Measurements from ENCODE around the gene HHIPL1. TPM values are rescaled to one million over a fixed set of nuclear protein-coding genes. Genes with fewer than 3 reads are reported as not detected.
A peak's percentile ranks its signal among the peaks of the same experiment; 100 is the strongest.

The HHIPL1 gene
- total RNA-seq, 1 donor from 2014 or later: 4.2 TPM

- intact Hi-C loops (cut with DNase I): no loop called here
- no peak for ATAC-seq
- DNase-seq (ENCODE audit: low spot score): no peak
Observed at GRCh38 chr14:99668307-99669295, 23.7 kb downstream of the HHIPL1 start.

DNA sequence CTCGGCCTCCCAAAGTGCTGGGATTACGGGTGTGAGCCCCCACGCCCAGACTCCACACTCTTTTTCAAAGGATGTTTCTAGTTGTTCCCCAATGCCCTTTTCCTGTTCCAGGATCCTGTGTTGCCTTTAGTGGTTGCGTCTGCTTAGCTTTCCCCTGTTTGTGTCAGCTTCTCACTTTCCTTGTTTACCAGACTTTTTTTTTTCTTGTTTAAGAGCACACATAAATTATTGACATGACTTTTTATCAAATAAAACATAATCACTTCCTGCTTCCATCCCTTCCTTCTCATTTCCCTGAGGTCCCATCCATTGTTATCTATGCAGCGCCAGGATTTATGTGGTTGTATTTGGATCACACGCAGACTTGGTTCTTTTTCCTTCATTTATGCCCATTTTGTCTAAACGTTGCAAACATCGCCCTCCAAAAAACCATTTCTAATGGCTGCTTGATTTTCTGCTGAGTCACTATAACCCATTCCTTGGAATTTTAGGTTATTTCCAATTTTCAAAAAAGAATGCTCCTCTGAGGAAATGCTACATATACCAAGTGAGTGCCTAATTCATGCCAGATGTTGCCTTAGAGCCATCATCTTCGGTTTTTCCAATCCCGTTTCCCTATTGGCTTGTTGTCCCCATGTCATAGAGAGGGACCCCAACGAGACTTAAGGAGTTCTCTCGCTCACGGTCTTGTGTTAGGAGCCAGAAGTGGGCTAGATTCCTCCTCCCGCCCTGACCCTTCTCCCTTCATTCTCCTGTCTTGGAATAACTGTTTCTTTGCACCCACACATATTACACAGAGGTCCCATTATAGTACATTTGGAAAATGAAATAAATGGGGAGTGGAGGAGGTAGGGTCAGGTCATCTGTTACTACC lies 25.7 kb downstream of the HHIPL1 start:
- ATAC-seq (peak; percentile 27), DNase-seq (ENCODE audit: low spot score) (no peak)
- intact Hi-C loops (cut with DNase I): no loop called here

DNA sequence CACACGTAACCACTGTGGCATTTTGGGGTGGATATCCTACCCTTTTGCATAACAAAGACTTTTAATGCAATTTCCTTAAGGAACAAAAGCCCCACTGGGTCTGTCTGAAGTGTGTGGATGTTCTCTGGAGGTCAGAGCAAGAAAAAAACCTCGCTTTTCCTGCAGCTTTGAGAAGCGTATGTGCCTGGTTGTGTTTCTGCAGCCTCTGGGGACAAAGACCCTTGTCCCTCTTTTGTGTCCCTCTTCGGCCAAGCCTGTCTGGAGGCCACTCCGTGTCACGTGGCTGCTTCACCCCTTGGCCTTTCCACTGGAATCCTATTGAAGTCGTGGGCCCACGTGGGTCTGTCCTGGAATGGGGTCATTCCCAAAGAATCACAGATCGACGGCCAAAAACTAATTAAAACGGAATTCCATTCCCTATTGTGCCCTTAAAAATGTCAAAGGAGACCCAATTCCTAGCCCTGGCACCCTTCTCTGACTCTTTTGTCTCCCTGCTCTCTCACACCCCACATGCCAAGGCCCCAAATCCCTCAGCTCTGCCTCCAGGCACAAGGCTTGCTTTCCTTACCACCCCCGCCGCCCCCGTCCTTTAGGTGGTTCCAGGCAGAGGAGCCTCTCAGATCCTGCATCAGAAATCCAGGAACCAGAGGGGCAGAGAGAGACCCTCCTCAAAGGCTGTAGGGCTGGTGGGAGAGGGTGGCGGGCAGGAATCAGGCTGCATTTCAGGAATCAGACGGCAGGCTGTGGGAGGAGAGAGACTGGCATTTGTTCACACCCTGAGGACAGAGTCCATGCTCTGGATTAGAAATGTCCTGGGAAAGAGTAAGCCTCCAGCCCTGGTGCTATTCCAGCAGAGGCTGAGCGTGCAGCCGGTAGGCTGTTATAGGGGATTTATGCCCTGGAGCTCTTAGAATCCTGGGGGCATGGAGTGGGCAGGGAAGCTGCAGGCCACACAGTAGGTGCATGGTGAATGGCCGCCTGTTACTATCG lies 26.6 kb downstream of the HHIPL1 start:
- intact Hi-C loops (cut with DNase I): no loop called here
- ATAC-seq (peak; percentile 40), DNase-seq (ENCODE audit: low spot score) (no peak)

DNA sequence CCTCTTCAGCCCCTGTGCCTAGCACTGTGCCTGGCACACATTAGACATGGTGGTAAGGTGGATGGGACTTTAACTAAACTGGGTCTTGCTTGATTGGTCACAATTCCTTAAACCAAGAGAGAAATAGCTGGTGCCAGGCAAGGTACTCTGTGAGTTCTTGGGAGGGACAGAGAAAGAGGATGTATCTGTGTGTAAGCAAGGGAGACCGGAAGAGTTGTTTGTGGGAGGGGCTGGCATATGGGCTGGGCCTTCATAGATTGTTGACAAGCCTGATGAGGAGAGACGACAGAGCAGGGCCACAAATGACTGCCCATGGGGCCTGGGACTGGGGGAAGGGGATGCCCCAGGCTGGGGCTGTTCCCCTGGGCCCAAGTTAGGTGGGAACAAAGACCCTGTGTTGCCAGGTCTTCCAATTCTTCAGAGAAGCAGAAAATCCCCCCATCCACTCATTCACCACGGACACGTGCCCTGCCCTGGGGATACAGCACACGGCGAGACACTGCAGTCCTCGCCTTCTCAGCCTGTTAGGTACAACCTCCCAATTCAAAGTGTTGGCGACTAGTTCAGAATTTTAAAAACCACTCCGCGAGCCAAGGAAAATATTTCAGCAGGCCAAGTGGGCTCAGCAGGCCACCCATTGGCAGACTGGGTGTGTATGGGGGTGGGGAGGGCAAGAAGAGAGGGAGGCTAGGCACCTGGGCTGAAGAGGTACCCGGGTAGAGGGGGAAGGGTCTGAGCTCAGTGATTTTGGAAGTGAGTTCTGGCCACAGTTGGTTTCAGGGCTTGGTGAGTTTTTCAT lies 27.8 kb downstream of the HHIPL1 start:
- peak; percentile 29 for ATAC-seq
- intact Hi-C loops (cut with DNase I): no loop called here
- no peak for DNase-seq (ENCODE audit: low spot score)

DNA sequence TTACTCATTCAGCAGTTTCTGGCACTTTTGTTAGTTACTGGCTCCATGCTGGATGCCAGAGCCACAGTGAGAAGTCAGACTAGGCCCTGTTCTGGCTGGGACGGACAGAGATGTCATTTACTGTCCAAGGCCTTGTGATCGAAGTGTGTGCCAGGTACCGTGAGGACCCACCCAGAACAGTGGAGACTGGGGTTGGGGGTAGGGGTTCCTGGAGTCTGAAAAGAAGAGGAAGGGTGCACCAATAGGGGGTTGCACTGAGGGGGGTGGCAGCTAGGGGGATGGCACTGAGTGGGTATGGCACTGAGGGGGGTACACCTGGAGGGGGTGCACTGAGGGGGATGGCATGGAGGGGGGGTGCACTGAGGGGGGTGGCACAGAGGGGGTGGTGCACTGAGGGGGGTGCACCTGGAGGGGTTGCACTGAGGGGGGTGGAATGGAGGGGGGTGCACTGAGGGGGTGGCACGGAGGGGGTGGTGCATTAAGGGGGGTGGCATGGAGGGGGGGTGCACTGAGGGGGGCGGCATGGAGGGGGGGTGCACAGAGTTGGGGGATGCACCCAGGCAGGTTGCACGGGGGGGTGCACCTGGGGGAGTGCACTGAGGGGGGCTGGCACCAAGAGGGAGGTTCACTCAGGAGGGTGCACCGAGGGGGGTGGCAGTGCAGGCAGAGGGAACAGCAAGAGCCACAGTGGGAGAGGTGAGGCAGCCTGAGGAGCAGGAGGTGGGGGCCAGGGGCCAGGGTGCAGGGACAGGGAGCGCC lies 28.6 kb downstream of the HHIPL1 start:
- intact Hi-C loops (cut with DNase I): no loop called here
- no peak for ATAC-seq
- DNase-seq (ENCODE audit: low spot score): no peak

DNA sequence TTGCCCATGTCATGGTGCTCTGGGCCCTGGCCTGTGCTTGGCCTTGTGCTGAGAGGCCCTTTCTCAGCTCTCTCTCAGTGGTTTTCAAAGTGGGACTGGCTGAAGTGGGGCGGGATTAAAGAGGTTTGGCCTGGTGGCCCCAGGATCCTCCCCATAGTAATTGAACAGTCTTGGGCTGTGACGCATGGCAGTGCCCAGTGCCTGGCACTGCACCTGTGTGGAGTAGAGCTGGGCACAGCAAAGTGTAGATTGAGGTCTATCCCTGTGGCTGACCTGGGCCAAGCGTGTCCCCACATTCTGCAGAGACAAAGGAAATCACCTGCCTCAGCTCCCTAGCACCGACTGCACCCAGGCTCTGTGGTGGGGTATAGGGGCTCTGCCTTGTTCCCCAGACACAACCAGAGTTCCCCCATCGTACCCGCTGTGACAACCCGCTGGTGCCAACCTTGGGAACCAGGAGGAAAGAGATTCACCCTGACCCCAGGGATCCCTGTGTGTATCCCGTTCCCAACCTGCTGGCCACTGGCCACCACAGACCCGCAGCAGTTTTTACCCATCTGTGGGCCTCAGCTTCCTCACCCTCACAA lies 29.2 kb downstream of the HHIPL1 start:
- intact Hi-C loops (cut with DNase I): no loop called here
- no peak for DNase-seq (ENCODE audit: low spot score)
- ATAC-seq: no peak

GRCh38 chr14:99674776-99675381 lies 29.9 kb downstream of the HHIPL1 start:
- no peak for ATAC-seq
- DNase-seq (ENCODE audit: low spot score): no peak
- intact Hi-C loops (cut with DNase I): no loop called here

GRCh38 chr14:99675382-99675835 lies 30.5 kb downstream of the HHIPL1 start:
- DNase-seq (ENCODE audit: low spot score) (no peak), ATAC-seq (no peak)
- intact Hi-C loops (cut with DNase I): no loop called here

DNA sequence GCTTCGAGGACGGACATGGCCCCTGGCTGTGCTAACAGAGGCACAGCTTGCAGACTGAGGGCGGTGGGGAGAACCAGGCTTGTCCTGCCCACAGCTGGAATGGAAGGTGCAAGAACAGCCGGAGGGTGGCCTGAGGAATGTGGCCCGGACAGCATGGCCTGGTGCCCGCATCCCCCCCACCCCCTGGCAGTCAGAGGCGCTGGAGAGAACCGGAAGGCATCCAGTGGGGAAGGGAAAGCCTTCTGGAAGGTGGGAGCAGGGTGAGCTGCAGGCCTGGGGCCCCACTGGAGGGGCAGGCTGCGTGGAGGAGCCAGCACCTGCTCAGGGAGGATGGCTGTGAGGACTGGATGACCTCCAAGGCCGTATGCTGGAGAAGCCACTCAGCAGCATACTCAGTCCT lies 31.0 kb downstream of the HHIPL1 start:
- ATAC-seq (no peak), DNase-seq (ENCODE audit: low spot score) (no peak)
- intact Hi-C loops (cut with DNase I): no loop called here

DNA sequence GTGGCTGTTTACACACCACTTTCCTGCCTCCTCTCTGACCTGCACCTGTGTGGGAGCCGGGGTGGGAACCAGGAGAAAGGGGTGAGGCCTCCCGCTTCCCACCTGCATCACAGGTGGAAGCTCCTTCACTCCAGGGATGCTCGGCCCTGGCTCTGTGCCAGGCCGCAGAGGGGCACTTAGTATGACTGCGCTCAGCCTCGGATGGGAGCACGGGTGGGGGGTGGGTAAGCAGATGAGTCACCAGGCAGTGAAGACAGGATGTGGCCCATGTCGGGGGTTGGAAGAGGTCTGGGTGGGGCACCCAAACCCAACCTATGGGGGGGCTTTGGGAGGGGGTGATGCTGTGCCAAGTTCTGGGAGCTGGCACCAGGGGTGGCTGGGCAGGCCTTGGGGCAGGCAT lies 31.7 kb downstream of the HHIPL1 start:
- intact Hi-C loops (cut with DNase I): no loop called here
- DNase-seq (ENCODE audit: low spot score): peak; percentile 57
- no peak for ATAC-seq

DNA sequence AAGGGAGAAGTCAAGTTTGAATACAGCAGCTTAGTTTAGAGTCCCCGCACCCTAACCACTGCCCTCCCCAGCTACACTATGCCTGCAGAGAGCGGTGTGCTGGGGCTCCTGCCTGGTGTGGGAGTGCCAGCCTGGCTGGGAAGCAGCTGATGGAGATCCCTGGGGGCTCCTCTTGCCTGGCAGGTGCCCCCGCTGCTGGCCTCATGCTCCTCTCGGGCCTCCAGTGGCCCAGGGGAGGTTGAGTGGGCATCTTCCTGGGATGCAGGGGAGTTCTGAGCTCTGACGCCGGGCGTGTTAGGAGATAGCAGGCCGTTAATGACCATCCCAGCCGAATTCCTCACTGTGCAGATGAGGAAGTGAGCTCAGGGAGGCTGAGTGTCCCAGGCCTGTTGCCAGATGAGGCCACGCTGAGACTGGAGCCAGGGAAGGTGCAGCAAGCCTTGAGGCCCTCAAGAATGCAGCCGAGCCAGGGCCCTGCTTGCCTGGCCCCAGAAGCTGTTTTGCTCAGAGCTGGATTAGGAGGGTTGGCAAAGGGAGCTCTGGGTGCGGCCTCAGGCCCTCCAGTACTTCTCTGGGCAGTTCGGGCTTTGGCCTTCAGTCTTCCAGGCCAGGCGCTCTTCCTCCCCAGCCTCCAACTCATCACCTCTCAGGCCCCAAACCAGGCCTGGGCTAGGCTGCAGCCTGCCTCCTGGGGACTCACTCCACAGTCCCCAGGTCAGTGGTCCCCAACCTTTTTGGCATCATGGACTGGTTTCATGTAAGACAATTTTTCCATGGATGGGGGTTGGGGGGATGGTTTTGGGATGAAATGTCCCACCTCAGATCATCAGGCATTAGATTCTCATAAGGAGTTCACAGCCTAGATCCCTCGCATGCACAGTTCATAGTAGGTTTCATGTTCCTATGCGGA lies 32.6 kb downstream of the HHIPL1 start:
- DNase-seq (ENCODE audit: low spot score): peak; percentile 53
- intact Hi-C loops (cut with DNase I): no loop called here
- no peak for ATAC-seq

- intact Hi-C loops (cut with DNase I): no loop called here
- DNase-seq (ENCODE audit: low spot score): no peak
- no peak for ATAC-seq
Observed at GRCh38 chr14:99678198-99678597, 33.3 kb downstream of the HHIPL1 start.

DNA sequence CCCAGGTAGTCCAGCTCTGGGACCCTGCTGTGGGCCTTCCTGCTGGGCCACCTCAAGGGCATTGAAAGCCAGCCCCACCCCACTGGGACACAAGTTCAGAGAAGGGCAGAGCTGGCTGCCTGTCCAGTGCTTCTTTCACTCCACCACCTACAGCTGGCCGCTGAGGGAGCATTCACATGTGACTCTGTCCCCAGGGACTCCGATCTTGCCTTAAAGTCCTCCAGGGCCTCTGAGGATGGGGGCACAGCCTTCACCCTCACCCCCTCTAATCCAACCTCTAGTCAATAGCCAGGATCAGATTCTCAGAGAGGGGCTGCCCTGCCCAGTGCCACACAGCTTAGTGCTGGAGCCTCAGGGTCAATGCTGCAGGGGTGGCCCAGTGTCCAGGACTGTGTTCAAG lies 34.2 kb downstream of the HHIPL1 start:
- DNase-seq (ENCODE audit: low spot score) (no peak), ATAC-seq (no peak)
- intact Hi-C loops (cut with DNase I): no loop called here

GRCh38 chr14:99679543-99679942 lies 34.6 kb downstream of the HHIPL1 start:
- ATAC-seq: no peak
- DNase-seq (ENCODE audit: low spot score): no peak
- intact Hi-C loops (cut with DNase I): no loop called here

DNA sequence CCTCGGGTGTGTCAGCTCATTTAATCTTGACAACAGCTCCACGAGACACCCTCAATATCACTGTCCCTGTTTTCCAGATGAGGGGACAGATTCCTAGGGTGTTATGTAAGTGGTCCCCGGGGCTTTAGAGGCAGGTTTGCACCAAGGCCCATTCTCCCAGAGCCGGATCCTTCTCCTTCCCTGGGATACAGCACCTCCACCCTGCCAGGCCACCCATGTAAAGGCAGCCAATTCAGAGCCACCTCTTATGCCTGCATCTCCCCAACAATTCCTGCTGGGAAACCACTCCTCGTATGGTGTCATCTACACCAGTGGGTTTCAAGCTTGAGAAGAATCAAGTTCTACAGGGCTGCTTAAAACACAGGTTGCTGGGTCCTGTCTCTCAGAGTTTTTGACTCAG lies 35.1 kb downstream of the HHIPL1 start:
- DNase-seq (ENCODE audit: low spot score) (no peak), ATAC-seq (no peak)
- intact Hi-C loops (cut with DNase I): no loop called here

Measured in sciatic nerve (tissue), 2 donors.